Measurements from ENCODE around the gene WDR64. TPM values are rescaled to one million over a fixed set of nuclear protein-coding genes. Genes with fewer than 3 reads are reported as not detected.

Gene WDR64
- polyA plus RNA-seq, 1 donor (not counting 4 experiments of a cell fraction or from before 2014, with no cell fraction given), result not detected

DNA sequence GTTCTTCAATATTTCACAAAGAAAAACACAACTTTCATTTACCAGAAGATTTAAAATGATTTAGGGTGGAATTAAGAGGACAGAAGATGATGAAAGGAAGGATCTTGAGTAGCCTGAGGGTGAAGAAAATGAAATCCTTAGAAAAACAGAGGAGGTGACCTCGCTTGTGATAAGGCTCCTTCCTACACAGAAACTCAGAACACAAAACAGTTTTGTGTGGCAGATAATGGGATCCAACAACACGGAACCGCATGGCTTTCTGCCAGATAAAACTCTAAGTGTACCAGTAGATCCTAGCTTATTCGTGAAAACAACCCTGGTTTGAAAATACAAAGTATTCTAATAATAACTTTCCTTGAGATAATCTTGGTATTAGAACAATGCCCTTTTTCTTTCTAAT lies 121.9 kb downstream of the WDR64 start:
- Histone ChIP-seq H3K4me2 (ENCODE audit: control insufficient read depth, extremely low read depth, insufficient read depth, low read depth, low read length) (no peak overlapping the region), H3K79me2 (ENCODE audit: control insufficient read depth, insufficient read depth, low read length) (no peaks in the 10 kb centered on the region), H3K27me3 (ENCODE audit: control insufficient read depth, extremely low read depth, insufficient read depth, low read length) (no peaks in the 10 kb centered on the region), H2AFZ (ENCODE audit: control insufficient read depth, low read length) (no peak overlapping the region), H4K20me1 (ENCODE audit: control insufficient read depth, extremely low read depth, insufficient read depth, low read length) (no peaks in the 10 kb centered on the region), H3K27ac (ENCODE audit: control insufficient read depth, insufficient read depth, low read length) (no peak overlapping the region), H3K4me1 (ENCODE audit: control insufficient read depth, extremely low read depth, insufficient read depth, low read length) (no peaks in the 10 kb centered on the region), H3K36me3 (ENCODE audit: control insufficient read depth in 2 of 2, extremely low read depth in 1 of 2, insufficient read depth in 2 of 2, low read length in 2 of 2) (no peaks in the 10 kb centered on the region), H3K9me1 (ENCODE audit: control insufficient read depth, extremely low read depth, insufficient read depth, low read length) (no peaks in the 10 kb centered on the region), H3K9ac (ENCODE audit: control insufficient read depth, extremely low read depth, insufficient read depth, low read length) (no peak overlapping the region), H3K9me3 (ENCODE audit: control insufficient read depth, low read depth, low read length) (no peaks in the 10 kb centered on the region), H3K4me3 (ENCODE audit: control insufficient read depth in 2 of 3, extremely low read depth in 1 of 3, insufficient read depth in 2 of 3, low read depth in 1 of 3, low read length in 3 of 3) (no peak overlapping the region)
- FAIRE-seq (no peak), DNase-seq (ENCODE audit: low read depth, low spot score) (no peak)
- no peak for TF ChIP-seq EZH2 (IDR thresholded peaks at IDR 0.05; ENCODE audit: low read length)
- TF ChIP-seq, protein P1, sequence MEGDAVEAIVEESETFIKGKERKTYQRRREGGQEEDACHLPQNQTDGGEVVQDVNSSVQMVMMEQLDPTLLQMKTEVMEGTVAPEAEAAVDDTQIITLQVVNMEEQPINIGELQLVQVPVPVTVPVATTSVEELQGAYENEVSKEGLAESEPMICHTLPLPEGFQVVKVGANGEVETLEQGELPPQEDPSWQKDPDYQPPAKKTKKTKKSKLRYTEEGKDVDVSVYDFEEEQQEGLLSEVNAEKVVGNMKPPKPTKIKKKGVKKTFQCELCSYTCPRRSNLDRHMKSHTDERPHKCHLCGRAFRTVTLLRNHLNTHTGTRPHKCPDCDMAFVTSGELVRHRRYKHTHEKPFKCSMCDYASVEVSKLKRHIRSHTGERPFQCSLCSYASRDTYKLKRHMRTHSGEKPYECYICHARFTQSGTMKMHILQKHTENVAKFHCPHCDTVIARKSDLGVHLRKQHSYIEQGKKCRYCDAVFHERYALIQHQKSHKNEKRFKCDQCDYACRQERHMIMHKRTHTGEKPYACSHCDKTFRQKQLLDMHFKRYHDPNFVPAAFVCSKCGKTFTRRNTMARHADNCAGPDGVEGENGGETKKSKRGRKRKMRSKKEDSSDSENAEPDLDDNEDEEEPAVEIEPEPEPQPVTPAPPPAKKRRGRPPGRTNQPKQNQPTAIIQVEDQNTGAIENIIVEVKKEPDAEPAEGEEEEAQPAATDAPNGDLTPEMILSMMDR (optimal IDR thresholded peaks at IDR 0.05 in 1 of 3, IDR thresholded peaks at IDR 0.05 in 1 of 3, conservative IDR thresholded peaks at IDR 0.05 in 1 of 3; ENCODE audit: extremely low read depth in 1 of 3, insufficient read depth in 2 of 3, low read length in 3 of 3), result no peak
- dilution Hi-C loops (cut with MboI; ENCODE audit: extremely low pct_ligation_motif_present, low sequenced_read_pairs), result no loop called here

DNA sequence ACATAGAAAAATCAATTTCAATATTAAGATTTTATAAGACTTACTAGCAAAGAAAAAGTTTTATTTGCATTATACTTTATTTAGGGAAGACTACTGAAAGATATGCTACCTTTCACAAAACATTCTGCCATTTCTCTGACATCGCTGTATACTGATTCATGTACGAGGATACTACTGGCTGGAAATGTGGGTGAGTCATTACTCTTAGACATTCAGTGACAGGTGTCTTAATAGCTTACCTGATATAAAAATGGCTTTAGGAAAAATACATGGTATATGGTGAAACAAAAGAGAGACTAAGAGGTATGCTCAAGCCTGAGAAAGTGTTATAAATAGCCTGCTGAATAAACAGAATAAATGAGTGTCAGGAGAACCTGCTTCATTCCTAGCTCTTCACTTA lies 122.9 kb downstream of the WDR64 start:
- H3K4me2 ChIP-seq (ENCODE audit: control insufficient read depth, extremely low read depth, insufficient read depth, low read depth, low read length), result no peak overlapping the region
- H3K79me2 ChIP-seq (ENCODE audit: control insufficient read depth, insufficient read depth, low read length), result no peaks in the 10 kb centered on the region
- no peak for TF ChIP-seq EZH2 (IDR thresholded peaks at IDR 0.05; ENCODE audit: low read length)
- TF ChIP-seq, protein P1 (optimal IDR thresholded peaks at IDR 0.05 in 1 of 3, IDR thresholded peaks at IDR 0.05 in 1 of 3, conservative IDR thresholded peaks at IDR 0.05 in 1 of 3; ENCODE audit: extremely low read depth in 1 of 3, insufficient read depth in 2 of 3, low read length in 3 of 3), result no peak
- FAIRE-seq (no peak), DNase-seq (ENCODE audit: low read depth, low spot score) (no peak)
- H4K20me1 ChIP-seq (ENCODE audit: control insufficient read depth, extremely low read depth, insufficient read depth, low read length), result no peaks in the 10 kb centered on the region
- H3K36me3 ChIP-seq (ENCODE audit: control insufficient read depth in 2 of 2, extremely low read depth in 1 of 2, insufficient read depth in 2 of 2, low read length in 2 of 2), result no peaks in the 10 kb centered on the region
- no peak overlapping the region for H3K9ac ChIP-seq (ENCODE audit: control insufficient read depth, extremely low read depth, insufficient read depth, low read length)
- dilution Hi-C loops (cut with MboI; ENCODE audit: extremely low pct_ligation_motif_present, low sequenced_read_pairs), result no loop called here
- H3K9me1 ChIP-seq (ENCODE audit: control insufficient read depth, extremely low read depth, insufficient read depth, low read length), result no peaks in the 10 kb centered on the region
- no peaks in the 10 kb centered on the region for H3K27me3 ChIP-seq (ENCODE audit: control insufficient read depth, extremely low read depth, insufficient read depth, low read length)
- no peak overlapping the region for H2AFZ ChIP-seq (ENCODE audit: control insufficient read depth, low read length)
- H3K9me3 ChIP-seq (ENCODE audit: control insufficient read depth, low read depth, low read length), result no peaks in the 10 kb centered on the region
- H3K27ac ChIP-seq (ENCODE audit: control insufficient read depth, insufficient read depth, low read length), result no peak overlapping the region
- H3K4me1 ChIP-seq (ENCODE audit: control insufficient read depth, extremely low read depth, insufficient read depth, low read length), result no peaks in the 10 kb centered on the region
- no peak overlapping the region for H3K4me3 ChIP-seq (ENCODE audit: control insufficient read depth in 2 of 3, extremely low read depth in 1 of 3, insufficient read depth in 2 of 3, low read depth in 1 of 3, low read length in 3 of 3)
